Ovary (tissue), 3 donors: ENCODE measurements around the gene DDX56.

Experiments used
- POLR2A ChIP-seq: fragments of 450-650 bp; IDR thresholded peaks from one replicate; pipeline ENCODE4 v1.6.1; 2017; ENCODE audit warnings: antibody characterized with exemption, mild to moderate bottlenecking, moderate library complexity
- TF ChIP-seq, protein P1 (sequence below), 3 donors: fragments of 450-650 bp in 2 of 3; fragments of 200-600 bp in 1 of 3; IDR thresholded peaks; one replicate each; pipeline versions ENCODE4 v1.5.1 to v1.8.0; 2016 to 2022; ENCODE audit warnings: antibody characterized with exemption in 3 of 3, mild to moderate bottlenecking in 1 of 3
- donor health status: DM: no; HTN: no; CAD: no.

DNA sequence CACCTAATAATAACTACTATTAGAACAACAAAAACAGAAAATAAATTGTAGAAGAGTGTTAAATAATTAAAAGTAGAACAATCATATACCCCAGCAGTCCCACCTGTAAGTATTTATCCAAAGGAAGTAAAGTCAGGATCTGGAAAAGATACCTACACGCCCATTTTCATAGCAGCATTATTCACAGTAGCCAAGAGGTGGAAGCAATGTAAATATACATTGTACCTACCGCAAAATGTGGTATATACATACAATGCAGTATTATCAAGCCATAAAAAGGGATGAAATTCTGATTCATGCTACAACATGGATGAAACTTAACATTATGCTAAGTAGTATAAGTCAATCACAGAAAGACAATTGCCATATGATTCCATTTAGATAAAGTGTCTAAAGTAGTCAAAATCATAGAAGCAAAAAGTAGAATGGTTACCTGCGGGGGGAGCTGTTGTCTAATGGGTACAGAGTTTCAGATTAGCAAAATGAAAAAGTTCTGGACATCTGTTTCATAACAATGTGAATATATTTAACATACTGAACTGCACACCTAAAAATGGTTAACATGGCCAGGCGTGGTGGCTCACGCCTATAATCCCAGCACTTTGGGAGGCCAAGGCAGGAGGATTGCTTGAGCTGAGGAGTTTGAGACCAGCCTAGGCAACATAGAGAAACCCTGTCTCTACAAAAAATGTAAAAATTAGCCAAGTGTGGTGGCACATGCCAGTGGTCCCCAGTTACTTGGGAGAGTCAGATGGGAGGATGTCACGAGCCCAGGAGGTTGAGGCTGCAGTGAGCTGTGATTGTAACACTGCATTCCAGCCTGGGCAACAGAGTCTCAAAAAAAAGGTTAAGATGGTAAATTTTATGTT is 14.4 kb upstream of the DDX56 start:
- TF ChIP-seq, protein P1, sequence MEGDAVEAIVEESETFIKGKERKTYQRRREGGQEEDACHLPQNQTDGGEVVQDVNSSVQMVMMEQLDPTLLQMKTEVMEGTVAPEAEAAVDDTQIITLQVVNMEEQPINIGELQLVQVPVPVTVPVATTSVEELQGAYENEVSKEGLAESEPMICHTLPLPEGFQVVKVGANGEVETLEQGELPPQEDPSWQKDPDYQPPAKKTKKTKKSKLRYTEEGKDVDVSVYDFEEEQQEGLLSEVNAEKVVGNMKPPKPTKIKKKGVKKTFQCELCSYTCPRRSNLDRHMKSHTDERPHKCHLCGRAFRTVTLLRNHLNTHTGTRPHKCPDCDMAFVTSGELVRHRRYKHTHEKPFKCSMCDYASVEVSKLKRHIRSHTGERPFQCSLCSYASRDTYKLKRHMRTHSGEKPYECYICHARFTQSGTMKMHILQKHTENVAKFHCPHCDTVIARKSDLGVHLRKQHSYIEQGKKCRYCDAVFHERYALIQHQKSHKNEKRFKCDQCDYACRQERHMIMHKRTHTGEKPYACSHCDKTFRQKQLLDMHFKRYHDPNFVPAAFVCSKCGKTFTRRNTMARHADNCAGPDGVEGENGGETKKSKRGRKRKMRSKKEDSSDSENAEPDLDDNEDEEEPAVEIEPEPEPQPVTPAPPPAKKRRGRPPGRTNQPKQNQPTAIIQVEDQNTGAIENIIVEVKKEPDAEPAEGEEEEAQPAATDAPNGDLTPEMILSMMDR (IDR thresholded peaks at IDR 0.05): peak in 2 of 3 donors; percentile 24 to 49
- TF ChIP-seq POLR2A: no peak
